Epidermal melanocyte (primary cell): ENCODE measurements around the gene BNIP2.
"Not testable (repeated sequence)": the region's sequence is repeated elsewhere in the genome, so short reads cannot be mapped to it uniquely, and the experiment has no call there.

ENCODE experiments used
- DNase-seq: peaks from one replicate; pipeline ENCODE4 v3.0.0; 2011; ENCODE audit warnings: low spot score; ENCODE audit not compliant: insufficient read length

The BNIP2 gene

GRCh38 chr15:59688782-59689625, at the start of gene BNIP2:
TSS of gene BNIP2 (minus strand) at chr15:59689320. CDS start at chr15:59682457, 6,863 bp downstream.
- DNase-seq = peak; percentile 82

GRCh38 chr15:59738676-59739075, 49.6 kb upstream of the BNIP2 start:
- no peak for DNase-seq

GRCh38 chr15:59736181-59736580, 47.1 kb upstream of the BNIP2 start:
- DNase-seq = no peak

- no peak for DNase-seq
Observed at GRCh38 chr15:59725151-59725486, 36.0 kb upstream of the BNIP2 start.

- DNase-seq = no peak
Observed at GRCh38 chr15:59723687-59724346, 34.7 kb upstream of the BNIP2 start.

- no peak for DNase-seq
Observed at GRCh38 chr15:59722476-59722875, 33.4 kb upstream of the BNIP2 start.

- no peak for DNase-seq
Observed at GRCh38 chr15:59722037-59722436, 32.9 kb upstream of the BNIP2 start.

- no peak for DNase-seq
Observed at GRCh38 chr15:59721411-59721810, 32.3 kb upstream of the BNIP2 start.

- DNase-seq = no peak
Observed at GRCh38 chr15:59713177-59713576, 24.1 kb upstream of the BNIP2 start.

- no peak for DNase-seq
Observed at GRCh38 chr15:59711451-59712243, 22.5 kb upstream of the BNIP2 start.

- no peak for DNase-seq
Observed at GRCh38 chr15:59707619-59708018, 18.5 kb upstream of the BNIP2 start.

GRCh38 chr15:59703979-59704796, 15.1 kb upstream of the BNIP2 start:
- DNase-seq = no peak

GRCh38 chr15:59702351-59702750, 13.2 kb upstream of the BNIP2 start:
- no peak for DNase-seq

GRCh38 chr15:59701880-59702279, 12.8 kb upstream of the BNIP2 start:
- DNase-seq = no peak

GRCh38 chr15:59699810-59700431, 10.8 kb upstream of the BNIP2 start:
- no peak for DNase-seq

- DNase-seq = not testable (repeated sequence)
Observed at GRCh38 chr15:59698065-59698464, 8.9 kb upstream of the BNIP2 start.

GRCh38 chr15:59696332-59696731, 7.2 kb upstream of the BNIP2 start:
- DNase-seq = no peak

GRCh38 chr15:59694779-59695178, 5.7 kb upstream of the BNIP2 start:
- no peak for DNase-seq

- DNase-seq = peak; percentile 16
Observed at GRCh38 chr15:59691194-59691805, 2.2 kb upstream of the BNIP2 start.

- no peak for DNase-seq
Observed at GRCh38 chr15:59689626-59690236, 611 bp upstream of the BNIP2 start.
